ENCODE data around the gene EFHD2.

DNA sequence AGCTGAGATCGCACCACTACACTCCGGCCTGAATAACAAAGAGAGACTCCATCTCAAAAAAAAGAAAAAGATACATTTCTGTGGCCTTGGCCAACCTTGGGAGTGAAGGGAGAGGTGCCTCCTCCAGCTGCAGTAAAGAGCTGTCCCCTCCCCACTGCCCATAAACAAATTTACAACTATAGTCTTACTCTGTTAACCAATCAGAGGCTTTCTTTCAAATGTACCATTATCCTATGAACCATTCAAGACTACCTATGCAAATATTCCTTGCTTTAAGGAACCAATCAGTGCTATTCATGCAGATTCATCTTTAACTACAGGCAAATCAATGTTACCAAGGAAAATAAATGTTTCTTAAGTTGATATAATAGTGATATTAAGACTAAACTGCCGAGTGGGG is 67.2 kb downstream of the EFHD2 start:
- no peak for TF ChIP-seq CTCF (IDR thresholded peaks at IDR 0.05; ENCODE audit: insufficient read depth, low read length, poor library complexity, severe bottlenecking)
- no peak for TF ChIP-seq EZH2phosphoT487 (conservative IDR thresholded peaks at IDR 0.05; ENCODE audit: low read length)
